HG02884 (cell line): Measurements from ENCODE around the gene APOBEC3H.

Experiments used
- ATAC-seq: cut with Tn5 transposase; IDR thresholded peaks from one replicate; pipeline ENCODE4 v1.9.1; 2021; ENCODE audit warnings: mild to moderate bottlenecking, moderate library complexity; ENCODE audit not compliant: unreplicated experiment

APOBEC3H gene

GRCh38 chr22:39108487-39108886, 11.4 kb downstream of the APOBEC3H start:
- ATAC-seq: no peak

- no peak for ATAC-seq
Measured at GRCh38 chr22:39109361-39109760, 12.3 kb downstream of the APOBEC3H start.

- ATAC-seq: no peak
Measured at GRCh38 chr22:39110631-39111561, 13.9 kb downstream of the APOBEC3H start.

GRCh38 chr22:39114112-39114511, 17.1 kb downstream of the APOBEC3H start:
- no peak for ATAC-seq

GRCh38 chr22:39115570-39115969, 18.5 kb downstream of the APOBEC3H start:
- no peak for ATAC-seq

GRCh38 chr22:39115977-39116621, 19.1 kb downstream of the APOBEC3H start:
- ATAC-seq: no peak

- no peak for ATAC-seq
Measured at GRCh38 chr22:39117585-39118191, 20.6 kb downstream of the APOBEC3H start.

GRCh38 chr22:39120983-39121382, 23.9 kb downstream of the APOBEC3H start:
- ATAC-seq: no peak

- no peak for ATAC-seq
Measured at GRCh38 chr22:39122772-39123470, 25.9 kb downstream of the APOBEC3H start.

GRCh38 chr22:39123751-39124581, 26.9 kb downstream of the APOBEC3H start:
- no peak for ATAC-seq

GRCh38 chr22:39125622-39126021, 28.6 kb downstream of the APOBEC3H start:
- no peak for ATAC-seq

GRCh38 chr22:39128508-39128907, 31.5 kb downstream of the APOBEC3H start:
- no peak for ATAC-seq

GRCh38 chr22:39129081-39129480, 32.0 kb downstream of the APOBEC3H start:
- no peak for ATAC-seq

GRCh38 chr22:39129746-39130145, 32.7 kb downstream of the APOBEC3H start:
- ATAC-seq: no peak

GRCh38 chr22:39130152-39130704, 33.2 kb downstream of the APOBEC3H start:
- ATAC-seq: no peak

GRCh38 chr22:39130892-39131855, 34.1 kb downstream of the APOBEC3H start:
- ATAC-seq: no peak

- ATAC-seq: no peak
Measured at GRCh38 chr22:39132281-39132680, 35.2 kb downstream of the APOBEC3H start.

GRCh38 chr22:39132871-39133524, 36.0 kb downstream of the APOBEC3H start:
- ATAC-seq: no peak
